H54 (cell line): ENCODE measurements around the gene CEP112.

Experiments used
- DNase-seq: peaks from one replicate; pipeline ENCODE4 v3.0.0; 2011; ENCODE audit warnings: low spot score, mixed read lengths; ENCODE audit not compliant: insufficient read length
- FAIRE-seq: peaks from 3 replicates; lab custom pipeline; 2011; peaks lifted over from hg19 to GRCh38; lab: Jason Lieb, UNC
- POLR2A ChIP-seq: IDR thresholded peaks from 2 replicates; pipeline ENCODE4 v1.6.1; 2011; ENCODE audit warnings: low read depth, mild to moderate bottlenecking, low read length

The CEP112 gene

DNA sequence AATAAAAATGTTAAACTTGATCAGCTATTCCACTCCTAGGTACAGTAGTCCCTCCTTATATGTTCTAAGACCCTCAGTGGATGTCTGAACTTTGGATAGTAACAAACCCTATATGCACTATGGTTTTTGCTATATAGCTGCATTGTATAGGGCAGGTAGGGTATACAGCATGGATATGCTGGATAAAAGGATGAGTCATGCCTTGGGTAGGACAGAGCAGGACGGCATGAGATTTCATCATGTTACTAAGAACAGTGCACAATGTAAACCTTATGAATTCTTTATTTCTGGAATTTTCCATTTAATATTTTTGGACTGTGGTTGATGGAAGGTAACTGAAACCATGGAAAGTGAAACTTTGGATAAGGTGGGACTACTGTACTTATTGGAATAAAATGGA, 235.1 kb downstream of the CEP112 start:
- DNase-seq (no peak), FAIRE-seq (no peak)
- TF ChIP-seq POLR2A: no peak

DNA sequence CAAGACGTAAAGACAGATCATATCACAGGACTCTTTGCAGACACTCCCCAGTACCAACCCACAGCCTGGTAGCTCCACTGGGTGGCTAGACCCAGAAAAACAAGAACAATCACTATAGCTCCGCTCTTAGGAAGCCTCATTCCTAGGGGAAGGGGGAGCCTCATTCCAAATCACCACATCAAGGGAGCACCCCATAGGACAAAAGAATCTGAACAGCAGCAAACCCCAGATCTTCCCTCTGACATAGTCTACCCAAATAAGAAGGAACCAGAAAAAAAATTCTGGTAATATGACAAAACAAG, 237.8 kb downstream of the CEP112 start:
- no peak for FAIRE-seq
- no peak for DNase-seq

DNA sequence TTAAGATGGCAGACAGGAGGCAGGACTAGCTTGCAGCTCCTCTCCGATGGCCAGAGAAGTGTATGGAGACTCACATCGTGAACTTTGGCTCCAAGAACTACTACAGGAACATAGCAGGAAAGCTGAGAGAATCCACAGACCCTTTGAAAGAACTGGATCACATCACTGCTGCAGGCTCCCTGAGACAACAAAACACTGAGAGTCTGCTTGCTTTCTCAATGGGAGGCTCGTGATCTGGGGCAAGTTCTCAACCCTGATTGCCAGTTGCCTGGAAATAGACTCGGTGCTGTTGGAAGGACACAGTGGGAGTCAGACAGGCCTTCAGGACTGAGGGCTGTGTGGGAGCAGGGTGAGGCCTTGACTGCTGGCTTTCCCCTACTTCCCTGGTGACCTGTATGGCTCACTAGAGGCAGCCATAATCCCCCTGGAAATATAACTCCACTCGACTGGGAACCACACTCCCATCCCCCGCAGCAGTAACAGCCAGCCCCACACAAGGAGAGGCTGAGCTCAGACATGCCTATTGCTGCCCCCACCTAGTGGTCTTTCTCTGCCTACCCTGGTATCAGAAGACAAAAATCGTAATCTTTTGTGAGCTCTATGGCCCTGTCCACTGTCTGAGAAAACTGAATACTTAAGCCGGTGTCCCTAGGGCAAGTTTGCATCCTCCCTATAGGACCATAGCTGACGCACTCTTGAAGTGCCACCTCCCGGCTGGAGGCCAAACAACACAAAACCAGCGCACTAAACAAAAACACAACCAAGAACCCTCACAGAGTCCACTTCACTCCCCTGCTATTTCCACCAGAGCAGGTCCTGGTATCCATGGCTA, 238.4 kb downstream of the CEP112 start:
- FAIRE-seq: no peak
- DNase-seq: no peak
- no peak for TF ChIP-seq POLR2A

More for the DNA sequence above, 237.8 kb downstream of the CEP112 start:
- TF ChIP-seq POLR2A: no peak

DNA sequence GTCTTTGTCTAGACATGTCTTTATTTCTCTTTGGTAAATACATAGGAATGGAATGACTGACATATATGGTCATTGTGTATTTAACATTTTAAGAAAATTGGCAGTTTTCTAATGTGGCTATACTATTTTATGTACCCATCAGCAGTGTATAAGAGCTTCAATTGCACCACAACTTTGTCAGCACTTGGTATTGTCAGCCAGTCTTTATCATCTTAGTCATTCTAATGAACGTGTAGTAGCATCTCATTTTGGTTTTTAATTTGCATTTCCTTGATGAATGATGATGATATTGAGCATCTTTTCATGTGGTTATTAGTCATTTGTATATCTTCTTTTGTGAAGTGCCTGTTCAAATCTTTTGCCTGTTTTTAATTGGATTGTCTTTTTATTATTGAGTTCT, 239.3 kb downstream of the CEP112 start:
- DNase-seq: no peak
- TF ChIP-seq POLR2A: no peak
- FAIRE-seq: peak; percentile 36

DNA sequence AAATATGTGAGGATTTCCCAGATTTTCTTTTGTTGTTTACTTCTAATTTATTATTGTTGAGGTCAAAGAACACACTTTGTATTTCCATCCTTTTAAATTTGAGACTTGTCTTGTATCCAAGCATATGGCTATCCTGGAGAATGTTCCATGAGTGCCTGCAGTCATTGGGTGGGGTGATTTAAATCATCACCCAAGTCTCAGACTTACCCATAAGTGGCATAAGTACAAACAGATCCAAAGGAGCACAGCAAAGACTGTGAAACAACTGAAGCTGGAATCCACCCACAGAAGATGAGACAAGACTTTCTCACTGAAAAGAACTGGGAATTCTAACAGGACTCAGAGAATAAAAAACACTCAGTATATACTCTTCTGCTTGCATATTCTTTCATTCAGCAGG, 239.9 kb downstream of the CEP112 start:
- TF ChIP-seq POLR2A: no peak
- no peak for DNase-seq
- peak; percentile 72 for FAIRE-seq

DNA sequence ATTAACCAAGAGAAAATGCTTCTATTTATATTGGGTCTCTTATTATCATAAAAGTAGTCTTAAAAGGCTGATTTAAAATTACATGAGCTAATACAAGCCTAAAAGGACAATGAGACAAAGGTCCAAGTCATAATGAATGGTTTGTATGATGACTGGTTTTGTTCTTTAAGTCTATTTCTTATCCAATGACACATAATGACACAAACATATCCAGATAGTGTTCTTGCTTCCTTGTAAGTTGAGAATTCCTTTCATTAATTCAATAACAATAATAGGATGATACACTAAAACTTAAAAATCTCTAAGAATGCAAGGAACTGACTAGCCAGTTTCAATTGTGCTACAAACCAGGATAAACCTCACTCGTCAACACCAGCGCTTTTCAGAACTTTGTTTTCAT, 244.1 kb downstream of the CEP112 start:
- FAIRE-seq: peak; percentile 82
- DNase-seq: no peak
- TF ChIP-seq POLR2A: no peak

DNA sequence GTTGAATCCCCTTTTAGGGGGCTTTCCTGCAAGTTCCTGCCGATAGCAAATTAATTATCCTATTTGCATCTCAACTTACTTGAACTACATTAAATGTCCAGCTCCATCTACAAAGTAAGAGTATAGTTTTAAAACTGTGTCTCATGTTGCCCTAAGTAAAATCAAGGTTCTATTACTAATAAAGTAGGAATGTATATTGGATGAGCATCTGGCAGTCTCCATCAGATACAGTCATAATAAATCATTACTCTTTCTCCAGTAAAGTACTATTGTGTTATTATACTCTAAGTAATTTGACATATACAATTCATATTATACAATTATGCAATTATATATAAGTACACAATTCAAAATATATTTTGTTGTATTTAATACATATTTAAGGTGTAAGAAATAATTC, 249.3 kb downstream of the CEP112 start:
- no peak for TF ChIP-seq POLR2A
- FAIRE-seq (no peak), DNase-seq (no peak)

DNA sequence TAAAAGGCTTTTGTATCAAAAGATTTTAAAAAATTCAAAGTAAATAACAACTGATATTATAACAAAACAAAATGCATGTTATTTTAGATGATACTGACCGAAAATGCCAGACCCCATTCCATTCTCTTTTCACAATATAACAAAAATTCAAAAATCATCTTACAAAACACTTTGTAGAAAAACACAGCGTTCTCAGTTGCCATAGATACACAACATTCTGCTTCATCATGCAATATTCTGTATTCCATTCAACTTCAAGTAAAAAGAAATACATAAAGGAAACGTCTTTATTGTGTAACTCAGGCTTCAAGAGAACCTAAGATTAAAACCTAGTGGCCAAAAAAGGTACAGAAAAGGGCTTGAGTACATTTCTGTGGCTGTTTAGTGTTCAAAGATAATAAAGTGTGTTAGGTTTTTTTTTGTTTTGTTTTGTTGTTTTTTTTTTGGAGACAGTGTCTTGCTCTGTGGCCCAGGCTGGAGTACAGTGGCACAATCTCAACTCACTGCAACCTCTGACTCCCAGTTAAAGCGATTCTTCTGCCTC, 250.5 kb downstream of the CEP112 start:
- FAIRE-seq (no peak), DNase-seq (no peak)
- no peak for TF ChIP-seq POLR2A

DNA sequence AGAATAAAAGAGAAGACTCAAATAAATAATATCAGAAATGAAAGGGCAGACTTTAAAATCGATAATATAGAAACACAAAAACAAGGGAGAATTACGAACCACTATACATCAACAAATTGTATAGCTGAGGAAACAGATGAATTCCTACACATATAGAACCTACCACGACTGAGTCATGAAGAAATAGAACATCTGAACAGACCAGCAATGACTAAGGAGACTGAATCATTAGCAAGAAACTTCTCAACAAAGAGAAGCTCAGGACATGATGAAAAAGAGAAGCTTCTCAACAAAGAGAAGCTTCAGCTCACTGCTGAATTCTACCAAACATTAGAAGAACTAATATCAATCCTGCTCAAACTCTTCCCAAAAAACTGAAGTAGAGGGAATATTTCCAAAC, 255.9 kb downstream of the CEP112 start:
- TF ChIP-seq POLR2A: no peak
- DNase-seq (no peak), FAIRE-seq (peak; percentile 82)

DNA sequence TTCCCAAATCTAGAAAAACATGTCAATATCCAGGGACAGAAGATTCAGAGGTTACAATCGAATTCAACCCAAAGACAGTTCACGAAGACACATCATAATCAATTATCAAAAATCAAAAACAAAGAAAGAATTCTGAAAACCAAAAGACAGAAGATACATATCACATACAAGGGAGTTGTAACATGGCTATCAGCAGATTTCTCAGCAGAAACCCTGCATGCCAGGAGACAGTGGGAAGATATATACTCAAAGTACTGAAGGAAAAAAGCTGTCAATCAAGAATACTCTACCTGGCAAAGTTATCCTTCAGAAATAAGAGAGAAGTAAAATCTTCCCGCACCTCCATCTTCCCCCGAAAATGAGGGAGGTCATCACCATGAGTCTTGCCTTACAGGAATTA, 258.6 kb downstream of the CEP112 start:
- no peak for TF ChIP-seq POLR2A
- DNase-seq: no peak
- FAIRE-seq: no peak

DNA sequence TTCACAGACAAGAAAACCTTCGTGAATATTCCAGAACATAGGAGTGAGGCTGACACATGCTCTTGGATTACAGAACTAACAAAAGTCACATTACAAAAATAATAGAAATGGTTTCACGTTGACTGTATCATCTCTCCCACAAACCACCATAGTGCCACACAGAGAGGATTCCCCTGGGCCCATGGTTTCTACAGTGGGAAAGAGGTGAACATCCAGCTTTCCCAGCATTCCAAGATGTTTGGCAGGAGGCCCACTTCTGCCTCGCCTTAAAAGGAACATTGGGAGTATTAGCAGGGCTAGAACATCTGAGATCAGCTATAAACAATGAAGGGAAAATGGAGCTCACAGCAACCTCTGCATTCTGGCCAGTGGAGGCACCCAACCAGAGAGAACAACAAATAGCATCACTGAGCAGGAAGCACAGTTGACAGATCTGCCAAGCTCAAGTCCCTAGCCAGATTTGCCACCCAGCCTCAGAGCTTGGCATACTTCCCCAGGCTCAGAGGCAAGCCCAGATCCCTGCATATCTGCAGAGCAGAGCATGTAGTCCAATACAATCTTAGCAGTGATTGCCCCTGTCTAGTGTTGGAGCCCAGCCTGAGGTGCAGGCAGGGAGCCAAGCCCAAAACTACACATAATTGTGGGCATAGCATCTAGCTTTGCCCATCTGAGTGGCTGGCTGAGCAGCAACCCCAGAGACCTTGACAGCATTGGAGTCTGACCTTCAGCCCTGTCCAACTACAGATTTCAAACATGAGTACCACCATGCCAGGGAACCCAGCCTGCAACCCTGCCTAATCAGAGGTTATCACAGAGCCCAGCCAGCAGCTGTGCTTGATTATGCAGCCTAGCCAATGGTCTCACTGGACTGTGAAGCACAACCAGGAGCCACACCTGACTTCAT, 260.4 kb downstream of the CEP112 start:
- TF ChIP-seq POLR2A: no peak
- DNase-seq (no peak), FAIRE-seq (no peak)

DNA sequence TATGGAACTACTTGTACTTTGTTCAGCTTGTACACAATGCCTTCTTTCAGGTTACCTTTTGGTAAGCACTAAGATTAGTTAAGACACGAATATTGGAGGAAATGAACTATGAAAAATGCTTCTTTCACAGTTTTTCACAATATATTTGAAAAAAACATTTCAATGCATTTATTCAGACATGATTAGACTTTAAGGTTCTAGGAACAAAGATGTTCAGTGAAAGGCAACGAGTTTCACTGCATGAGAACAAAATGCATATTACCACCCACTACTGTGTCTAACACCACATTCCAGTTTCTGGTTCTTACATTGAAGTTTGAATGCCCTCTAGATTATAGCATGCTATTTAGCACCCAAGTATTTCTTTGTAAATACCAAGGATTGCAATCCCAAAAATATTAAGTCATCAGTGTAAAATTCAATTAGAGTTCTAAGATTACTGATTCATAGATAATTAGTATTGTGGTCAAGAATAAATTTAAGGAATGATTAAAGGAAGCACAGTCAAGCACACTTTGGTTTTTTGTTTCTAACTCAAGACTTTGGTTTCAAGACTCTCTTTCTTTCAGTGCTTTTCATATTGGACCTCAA, 261.7 kb downstream of the CEP112 start:
- FAIRE-seq: no peak

DNA sequence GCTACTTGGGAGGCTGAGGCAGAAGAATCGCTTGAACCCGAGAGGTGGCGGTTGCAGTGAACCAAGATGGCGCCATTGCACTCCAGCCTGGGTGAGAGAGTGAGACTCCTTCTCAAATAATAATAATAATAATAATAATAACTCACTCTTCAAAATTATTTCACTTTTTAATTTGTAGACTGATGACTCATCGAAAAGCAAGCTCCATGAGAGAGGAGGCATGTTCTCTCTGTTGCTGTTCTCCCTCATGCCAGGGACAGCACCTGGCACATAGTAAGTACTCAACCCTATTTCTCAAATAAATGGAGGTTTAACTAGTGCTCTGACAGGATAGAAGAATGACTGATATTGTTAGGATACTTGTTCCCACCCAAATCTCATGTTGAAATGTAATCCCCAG, 265.3 kb downstream of the CEP112 start:
- FAIRE-seq (no peak), DNase-seq (no peak)
- TF ChIP-seq POLR2A: no peak

More for the DNA sequence above, 261.7 kb downstream of the CEP112 start:
- TF ChIP-seq POLR2A: no peak
- no peak for DNase-seq

DNA sequence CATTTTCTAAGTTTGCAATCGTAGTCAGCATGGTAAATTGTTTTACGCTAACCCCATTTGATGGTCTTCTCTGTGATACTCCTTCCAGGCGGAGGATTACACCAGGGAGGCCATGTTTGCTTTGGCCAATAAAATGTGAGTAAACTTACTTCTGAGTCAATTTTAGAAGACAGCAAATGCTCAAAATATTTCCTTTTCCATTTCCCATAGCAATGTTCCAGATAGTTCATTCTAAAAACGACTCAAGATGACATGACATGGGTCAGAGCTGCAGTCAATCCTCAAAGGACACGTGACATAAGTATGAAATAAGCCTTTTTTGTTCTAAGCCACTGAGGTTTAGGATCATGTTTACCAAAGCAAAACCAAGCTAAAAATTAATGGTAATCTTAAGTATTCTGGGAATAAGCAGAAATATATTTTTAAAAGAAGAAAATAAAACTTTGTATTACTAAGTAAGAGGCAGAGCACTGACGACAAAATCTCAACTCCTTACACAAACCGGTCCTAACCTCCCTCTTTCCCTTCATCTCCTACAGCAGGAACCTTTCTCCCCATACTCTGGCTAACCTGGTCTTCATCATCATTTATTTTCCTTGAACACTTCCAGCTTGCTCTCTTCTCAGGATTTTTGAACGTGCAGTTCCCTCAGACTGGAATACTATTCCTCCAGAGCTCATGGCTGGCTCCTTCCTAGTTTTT, 266.2 kb downstream of the CEP112 start:
- FAIRE-seq (peak; percentile 45), DNase-seq (no peak)
- TF ChIP-seq POLR2A: no peak
